HFF-Myc (cell line): ENCODE measurements around the gene MED10.

ENCODE experiments used
- DNase-seq: peaks from one replicate; pipeline ENCODE4 v3.0.0-alpha.2; 2011; ENCODE audit warnings: low read depth; ENCODE audit errors: extremely low read depth
- H3K4me3 ChIP-seq: replicated peaks from 2 replicates; pipeline ENCODE4 v1.5.1; 2011; ENCODE audit warnings: low read depth, mild to moderate bottlenecking, control low read depth, low read length
- TF ChIP-seq, protein P1 (sequence below): IDR thresholded peaks from 2 replicates; pipeline ENCODE4 v1.5.1; 2012; ENCODE audit warnings: mild to moderate bottlenecking, low read depth, low read length, control low read depth; ENCODE audit errors: missing control alignments

The MED10 gene

GRCh38 chr5:6377905-6378765 lies at the start of gene MED10:
Gene MED10 (minus strand): TSS chr5:6378547. CDS start chr5:6378483, 64 bp downstream.
- DNase-seq = peak; percentile 57
- TF ChIP-seq, protein P1, sequence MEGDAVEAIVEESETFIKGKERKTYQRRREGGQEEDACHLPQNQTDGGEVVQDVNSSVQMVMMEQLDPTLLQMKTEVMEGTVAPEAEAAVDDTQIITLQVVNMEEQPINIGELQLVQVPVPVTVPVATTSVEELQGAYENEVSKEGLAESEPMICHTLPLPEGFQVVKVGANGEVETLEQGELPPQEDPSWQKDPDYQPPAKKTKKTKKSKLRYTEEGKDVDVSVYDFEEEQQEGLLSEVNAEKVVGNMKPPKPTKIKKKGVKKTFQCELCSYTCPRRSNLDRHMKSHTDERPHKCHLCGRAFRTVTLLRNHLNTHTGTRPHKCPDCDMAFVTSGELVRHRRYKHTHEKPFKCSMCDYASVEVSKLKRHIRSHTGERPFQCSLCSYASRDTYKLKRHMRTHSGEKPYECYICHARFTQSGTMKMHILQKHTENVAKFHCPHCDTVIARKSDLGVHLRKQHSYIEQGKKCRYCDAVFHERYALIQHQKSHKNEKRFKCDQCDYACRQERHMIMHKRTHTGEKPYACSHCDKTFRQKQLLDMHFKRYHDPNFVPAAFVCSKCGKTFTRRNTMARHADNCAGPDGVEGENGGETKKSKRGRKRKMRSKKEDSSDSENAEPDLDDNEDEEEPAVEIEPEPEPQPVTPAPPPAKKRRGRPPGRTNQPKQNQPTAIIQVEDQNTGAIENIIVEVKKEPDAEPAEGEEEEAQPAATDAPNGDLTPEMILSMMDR = no peak
- H3K4me3 ChIP-seq = peak within 1 kb of the TSS; percentile 88

- TF ChIP-seq, protein P1 = no peak
- DNase-seq = no peak
- H3K4me3 ChIP-seq = no peak overlapping the region
Measured at GRCh38 chr5:6427694-6428093, 49.3 kb upstream of the MED10 start.

DNA sequence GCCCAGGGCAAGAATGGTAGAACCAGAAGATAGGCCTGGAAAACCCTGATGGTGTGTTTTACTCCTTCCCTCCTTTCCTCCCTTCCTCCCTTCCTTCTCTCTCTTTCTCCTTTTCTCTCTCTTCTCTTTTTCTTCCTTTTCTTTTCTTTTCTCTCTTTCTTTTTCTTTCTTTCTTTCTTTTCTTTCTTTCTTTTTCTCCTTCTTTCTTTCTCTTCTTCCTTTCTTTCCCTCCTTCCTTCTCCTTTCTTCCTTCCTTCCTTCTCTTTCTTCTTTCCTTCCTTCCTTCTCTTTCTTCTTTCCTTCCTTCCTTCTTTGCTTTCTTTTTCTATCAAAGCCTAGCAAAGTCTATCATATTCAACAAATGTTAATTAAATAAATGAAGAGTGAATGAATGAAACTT lies 46.4 kb upstream of the MED10 start:
- TF ChIP-seq, protein P1 = no peak
- H3K4me3 ChIP-seq = no peak overlapping the region
- DNase-seq = no peak

DNA sequence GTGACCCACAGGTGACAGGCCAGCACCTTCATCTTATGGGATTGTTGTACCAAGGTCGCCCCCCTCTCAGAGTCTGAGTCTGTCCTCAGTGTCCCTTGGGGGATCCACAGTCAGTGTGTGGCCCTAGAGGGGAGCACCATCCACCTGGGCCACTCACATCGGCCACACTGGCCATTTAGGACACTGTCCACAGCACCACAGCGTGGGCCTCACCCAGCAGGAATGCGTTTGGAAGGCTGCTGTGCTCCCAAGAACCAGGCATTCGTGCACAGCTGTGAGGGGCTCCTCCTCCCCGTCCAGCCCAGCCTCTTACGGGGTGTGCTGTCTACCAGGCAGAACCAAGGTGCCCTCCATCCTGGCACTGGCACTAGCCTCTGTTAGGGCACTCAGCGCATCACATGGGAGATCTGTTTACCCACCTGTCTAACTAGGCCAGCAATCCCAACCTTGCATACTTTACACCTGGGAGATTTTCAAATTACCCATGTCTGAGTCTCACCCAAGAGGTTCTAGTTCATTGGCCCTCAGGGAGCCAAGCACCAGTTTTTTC lies 45.8 kb upstream of the MED10 start:
- TF ChIP-seq, protein P1 = no peak
- H3K4me3 ChIP-seq = no peak overlapping the region
- DNase-seq = no peak

- TF ChIP-seq, protein P1 = no peak
- DNase-seq = no peak
- no peak overlapping the region for H3K4me3 ChIP-seq
Measured at GRCh38 chr5:6423327-6424109, 45.2 kb upstream of the MED10 start.

DNA sequence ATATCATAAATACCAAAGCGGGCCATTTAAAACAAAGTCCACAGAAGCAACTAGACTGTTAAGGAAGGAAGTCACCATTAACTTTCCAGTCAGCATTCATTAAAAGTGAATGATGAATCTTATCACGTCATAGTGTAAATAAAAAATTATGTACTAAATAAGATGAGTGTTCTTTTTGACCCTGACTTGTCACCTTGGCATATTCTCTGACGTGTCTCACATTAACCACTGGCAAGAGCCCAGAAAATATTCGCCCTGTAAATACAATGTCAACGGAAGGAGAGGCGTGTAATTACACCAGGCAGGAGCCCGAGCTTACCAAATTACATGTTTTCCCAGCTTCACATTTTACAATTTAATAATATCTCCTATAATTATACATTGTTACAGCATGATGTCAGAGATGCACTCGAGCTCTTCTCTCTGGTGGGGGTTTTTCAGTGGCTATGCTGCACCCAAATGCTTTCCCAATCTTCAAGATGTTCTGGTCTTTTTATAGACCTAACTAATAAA lies 41.0 kb upstream of the MED10 start:
- TF ChIP-seq, protein P1 = no peak
- no peak for DNase-seq
- no peak overlapping the region for H3K4me3 ChIP-seq
